ENCODE results near the gene TBC1D14. TPM values are rescaled to one million over a fixed set of nuclear protein-coding genes. Genes with fewer than 3 reads are reported as not detected.

Gene TBC1D14
- total and polyA plus RNA-seq, 9 of the 15 experiments (the other 6 are each of a cell fraction or from before 2014, with no cell fraction given), result 2.1 to 59.6 (median 44.8) TPM

DNA sequence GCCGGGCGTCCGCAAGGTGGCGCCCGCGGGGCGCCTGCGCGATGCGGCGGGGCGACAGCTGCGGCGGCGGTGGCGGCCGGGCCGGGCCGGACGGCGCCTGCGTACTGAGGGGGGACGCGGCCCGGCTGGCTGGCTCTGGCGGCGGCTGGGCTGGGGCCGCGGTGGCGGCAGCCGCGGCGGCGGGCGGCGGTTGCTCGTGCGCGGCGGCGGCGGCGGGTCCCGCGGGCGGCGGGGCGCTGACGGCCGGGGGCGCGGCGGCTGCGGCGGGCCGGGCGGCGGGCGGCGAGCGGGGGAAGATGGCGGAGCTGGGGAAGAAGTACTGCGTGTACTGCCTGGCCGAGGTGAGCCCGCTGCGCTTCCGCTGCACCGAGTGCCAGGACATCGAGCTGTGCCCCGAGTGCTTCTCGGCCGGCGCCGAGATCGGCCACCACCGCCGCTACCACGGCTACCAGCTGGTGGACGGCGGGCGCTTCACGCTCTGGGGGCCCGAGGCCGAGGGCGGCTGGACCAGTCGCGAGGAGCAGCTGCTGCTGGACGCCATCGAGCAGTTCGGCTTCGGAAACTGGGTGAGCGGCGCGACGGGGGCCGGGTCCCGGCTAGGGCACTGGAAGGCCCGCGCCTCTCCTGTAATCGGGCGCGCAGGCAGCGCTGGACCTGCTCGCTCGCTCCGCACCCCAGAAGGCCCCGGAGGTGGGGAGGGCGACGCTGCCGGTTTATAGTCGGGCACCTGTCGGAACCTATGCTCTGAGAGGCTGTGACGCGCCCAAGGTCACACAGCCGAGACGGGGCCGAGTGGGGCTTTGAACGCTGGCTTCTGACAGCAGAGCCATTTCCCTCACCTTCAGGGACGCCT lies 133.9 kb downstream of the TBC1D14 start, which contains the start of gene TADA2B (continued):
- 0 out of 2 replicates have a peak, but pooled peaks have one; percentile 59 for TF ChIP-seq FOXP1 (CRISPR knock-in tag; IDR thresholded peaks at IDR 0.05)
- TF ChIP-seq RAD51 (IDR thresholded peaks at IDR 0.05; ENCODE audit: borderline replicate concordance, low read depth), result no peak
- TF ChIP-seq TAF7 (tag; IDR thresholded peaks at IDR 0.05), result 0 out of 2 replicates have a peak, but pooled peaks have one; percentile 10
- TF ChIP-seq YY1 (IDR thresholded peaks at IDR 0.05; ENCODE audit: borderline replicate concordance in 1 of 3, control insufficient read depth in 1 of 3, extremely low read depth in 1 of 3, insufficient read depth in 3 of 3, insufficient read length in 1 of 3, insufficient replicate concordance in 2 of 3, low read depth in 1 of 3, low read length in 2 of 3), result peak in 2 of 3 experiments; percentile 69 to 79
- no peak for TF ChIP-seq ZKSCAN8 (CRISPR knock-in tag; IDR thresholded peaks at IDR 0.05)
- TF ChIP-seq ZNF431 (CRISPR knock-in tag; IDR thresholded peaks at IDR 0.05), result no peak
- peak; percentile 86 for TF ChIP-seq RBBP5 (IDR thresholded peaks at IDR 0.05; ENCODE audit: borderline replicate concordance, insufficient read depth, low read length, poor library complexity, severe bottlenecking)
- 0 out of 2 replicates have a peak, but pooled peaks have one; percentile 24 for TF ChIP-seq SMAD4 (CRISPR knock-in tag; conservative IDR thresholded peaks at IDR 0.05)
- TF ChIP-seq, protein P1, sequence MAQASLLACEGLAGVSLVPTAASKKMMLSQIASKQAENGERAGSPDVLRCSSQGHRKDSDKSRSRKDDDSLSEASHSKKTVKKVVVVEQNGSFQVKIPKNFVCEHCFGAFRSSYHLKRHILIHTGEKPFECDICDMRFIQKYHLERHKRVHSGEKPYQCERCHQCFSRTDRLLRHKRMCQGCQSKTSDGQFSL (CRISPR knock-in tag; IDR thresholded peaks at IDR 0.05), result 0 out of 2 replicates have a peak, but pooled peaks have one; percentile 39
- TF ChIP-seq, protein P1 (tag; IDR thresholded peaks at IDR 0.05), result no peak
- TF ChIP-seq ZFP30 (CRISPR knock-in tag; IDR thresholded peaks at IDR 0.05; ENCODE audit: borderline replicate concordance), result no peak
- TF ChIP-seq, protein P2, sequence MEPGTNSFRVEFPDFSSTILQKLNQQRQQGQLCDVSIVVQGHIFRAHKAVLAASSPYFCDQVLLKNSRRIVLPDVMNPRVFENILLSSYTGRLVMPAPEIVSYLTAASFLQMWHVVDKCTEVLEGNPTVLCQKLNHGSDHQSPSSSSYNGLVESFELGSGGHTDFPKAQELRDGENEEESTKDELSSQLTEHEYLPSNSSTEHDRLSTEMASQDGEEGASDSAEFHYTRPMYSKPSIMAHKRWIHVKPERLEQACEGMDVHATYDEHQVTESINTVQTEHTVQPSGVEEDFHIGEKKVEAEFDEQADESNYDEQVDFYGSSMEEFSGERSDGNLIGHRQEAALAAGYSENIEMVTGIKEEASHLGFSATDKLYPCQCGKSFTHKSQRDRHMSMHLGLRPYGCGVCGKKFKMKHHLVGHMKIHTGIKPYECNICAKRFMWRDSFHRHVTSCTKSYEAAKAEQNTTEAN (CRISPR knock-in tag; IDR thresholded peaks at IDR 0.05), result no peak
- TF ChIP-seq, protein P3, sequence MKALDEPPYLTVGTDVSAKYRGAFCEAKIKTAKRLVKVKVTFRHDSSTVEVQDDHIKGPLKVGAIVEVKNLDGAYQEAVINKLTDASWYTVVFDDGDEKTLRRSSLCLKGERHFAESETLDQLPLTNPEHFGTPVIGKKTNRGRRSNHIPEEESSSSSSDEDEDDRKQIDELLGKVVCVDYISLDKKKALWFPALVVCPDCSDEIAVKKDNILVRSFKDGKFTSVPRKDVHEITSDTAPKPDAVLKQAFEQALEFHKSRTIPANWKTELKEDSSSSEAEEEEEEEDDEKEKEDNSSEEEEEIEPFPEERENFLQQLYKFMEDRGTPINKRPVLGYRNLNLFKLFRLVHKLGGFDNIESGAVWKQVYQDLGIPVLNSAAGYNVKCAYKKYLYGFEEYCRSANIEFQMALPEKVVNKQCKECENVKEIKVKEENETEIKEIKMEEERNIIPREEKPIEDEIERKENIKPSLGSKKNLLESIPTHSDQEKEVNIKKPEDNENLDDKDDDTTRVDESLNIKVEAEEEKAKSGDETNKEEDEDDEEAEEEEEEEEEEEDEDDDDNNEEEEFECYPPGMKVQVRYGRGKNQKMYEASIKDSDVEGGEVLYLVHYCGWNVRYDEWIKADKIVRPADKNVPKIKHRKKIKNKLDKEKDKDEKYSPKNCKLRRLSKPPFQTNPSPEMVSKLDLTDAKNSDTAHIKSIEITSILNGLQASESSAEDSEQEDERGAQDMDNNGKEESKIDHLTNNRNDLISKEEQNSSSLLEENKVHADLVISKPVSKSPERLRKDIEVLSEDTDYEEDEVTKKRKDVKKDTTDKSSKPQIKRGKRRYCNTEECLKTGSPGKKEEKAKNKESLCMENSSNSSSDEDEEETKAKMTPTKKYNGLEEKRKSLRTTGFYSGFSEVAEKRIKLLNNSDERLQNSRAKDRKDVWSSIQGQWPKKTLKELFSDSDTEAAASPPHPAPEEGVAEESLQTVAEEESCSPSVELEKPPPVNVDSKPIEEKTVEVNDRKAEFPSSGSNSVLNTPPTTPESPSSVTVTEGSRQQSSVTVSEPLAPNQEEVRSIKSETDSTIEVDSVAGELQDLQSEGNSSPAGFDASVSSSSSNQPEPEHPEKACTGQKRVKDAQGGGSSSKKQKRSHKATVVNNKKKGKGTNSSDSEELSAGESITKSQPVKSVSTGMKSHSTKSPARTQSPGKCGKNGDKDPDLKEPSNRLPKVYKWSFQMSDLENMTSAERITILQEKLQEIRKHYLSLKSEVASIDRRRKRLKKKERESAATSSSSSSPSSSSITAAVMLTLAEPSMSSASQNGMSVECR (CRISPR knock-in tag; IDR thresholded peaks at IDR 0.05), result peak; percentile 70
- peak; percentile 37 for TF ChIP-seq HNRNPLL (IDR thresholded peaks at IDR 0.05; ENCODE audit: low read depth, low read length, poor library complexity, severe bottlenecking)
- TF ChIP-seq TEAD1 (CRISPR knock-in tag; IDR thresholded peaks at IDR 0.05), result peak in 1 of 2 experiments; percentile 66; a peak in 1 of 4 replicates
- no peak for TF ChIP-seq ZNF347 (CRISPR knock-in tag; IDR thresholded peaks at IDR 0.05; ENCODE audit: low read depth)
- 0 out of 2 replicates have a peak, but pooled peaks have one; percentile 20 for TF ChIP-seq ZNF143 (CRISPR knock-in tag; IDR thresholded peaks at IDR 0.05)

Measured in K562 (cell line).